Thyroid gland (tissue), 4 donors: Measurements from ENCODE around the gene KAT2A.

Experiments
- CTCF ChIP-seq, 6 experiments: fragments of 200-600 bp in 3 of 6; fragments of 450-650 bp in 3 of 6; sonication (generic) in 3 of 6; IDR thresholded peaks; one replicate each; pipeline ENCODE4 v1.5.1; 2016 to 2019; ENCODE audit warnings: antibody characterized with exemption in 6 of 6, mild to moderate bottlenecking in 2 of 6, inconsistent platforms in 1 of 6, moderate library complexity in 1 of 6
- POLR2A ChIP-seq, 2 donors: fragments of 450-650 bp; IDR thresholded peaks; one replicate each; pipeline ENCODE4 v1.6.1; 2017; ENCODE audit warnings: antibody characterized with exemption in 2 of 2, mild to moderate bottlenecking in 2 of 2, moderate library complexity in 1 of 2

- no peak for TF ChIP-seq CTCF (IDR thresholded peaks at IDR 0.05)
- TF ChIP-seq POLR2A (IDR thresholded peaks at IDR 0.05): no peak
Observed at GRCh38 chr17:42065201-42065600, 56.0 kb downstream of the KAT2A start.
